Body of pancreas (tissue), 4 donors: ENCODE data around the gene S100P. TPM values are rescaled to one million over a fixed set of nuclear protein-coding genes. Genes with fewer than 3 reads are reported as not detected.
A peak's percentile ranks its signal among the peaks of the same experiment; 100 is the strongest.
"Not testable (repeated sequence)": the region's sequence is repeated elsewhere in the genome, so short reads cannot be mapped to it uniquely, and the experiment has no call there.

Experiments used
- ATAC-seq: fragments of 150-250 bp; one replicate; pipeline ENCODE4 v1.9.1; 2016
- DNase-seq, 4 donors: peaks; one replicate each; pipeline ENCODE4 v3.0.0-alpha.2; 2019
- H3K27ac ChIP-seq, 4 donors: fragments of 200-600 bp; sonication (generic); 1 replicate in 3 of 4; 2 replicates in 1 of 4; pipeline versions ENCODE4 v1.5.1 to v1.6.1; 2016 to 2019; ENCODE audit warnings: mild to moderate bottlenecking in 1 of 4, mixed read lengths in 1 of 4, moderate library complexity in 1 of 4
- H3K27me3 ChIP-seq, 2 donors: fragments of 200-600 bp; sonication (generic); one replicate each; pipeline ENCODE4 v1.6.0; 2016; ENCODE audit warnings: mild to moderate bottlenecking in 1 of 2
- H3K36me3 ChIP-seq, 2 donors: fragments of 200-600 bp; sonication (generic); replicated peaks in 1 of 2; 2 replicates each; pipeline ENCODE4 v1.5.1; 2016; ENCODE audit warnings: low read depth in 2 of 2; ENCODE audit not compliant: insufficient read depth in 1 of 2
- H3K4me1 ChIP-seq: fragments of 200-600 bp; sonication (generic); one replicate; pipeline ENCODE4 v1.6.0; 2016
- H3K4me3 ChIP-seq, 2 donors: fragments of 200-600 bp; sonication (generic); 1 replicate in 1 of 2; 2 replicates in 1 of 2; pipeline ENCODE4 v1.5.1; 2016 to 2019
- H3K9me3 ChIP-seq, 3 donors: fragments of 200-600 bp; sonication (generic); 1 replicate in 2 of 3; 2 replicates in 1 of 3; pipeline ENCODE4 v1.5.1; 2016
- CTCF ChIP-seq, 7 experiments: fragments of 450-650 bp in 4 of 7; fragments of 200-600 bp in 3 of 7; sonication (generic) in 3 of 7; IDR thresholded peaks; one replicate each; pipeline ENCODE4 v1.5.1; 2016 to 2019; ENCODE audit warnings: antibody characterized with exemption in 7 of 7
- POLR2A ChIP-seq, 3 donors: fragments of 450-650 bp; IDR thresholded peaks; one replicate each; pipeline ENCODE4 v1.6.1; 2016; ENCODE audit warnings: antibody characterized with exemption in 3 of 3, mild to moderate bottlenecking in 2 of 3
- WGBS, 2 donors: methylation state at CpG; one replicate each; pipeline ENCODE4 v1.1.5; 2017; 5-methylcytosine and 5-hydroxymethylcytosine counted together
- intact Hi-C: fragments of 100-400 bp; cut with DNase I; formaldehyde crosslinking; loops from one replicate; pipeline ENCODE4 v1.15.1; 2023
- total RNA-seq, 2 donors: library from RNA; depleted of rRNA; stranded (reverse); fragments of >200 nt; gene quantifications; one replicate each; pipeline ENCODE4 v1.1.0, GENCODE V29; 2016

S100P gene
- total RNA-seq, 2 donors from 2014 or later = 1.0 TPM; not detected in 1

- Histone ChIP-seq H3K9me3 (no peaks in the 10 kb centered on the region), H3K4me1 (no peaks in the 10 kb centered on the region), H3K36me3 (no peaks in the 10 kb centered on the region), H3K4me3 (no peak overlapping the region), H3K27ac (no peak overlapping the region), H3K27me3 (no peaks in the 10 kb centered on the region)
- ATAC-seq (no peak), DNase-seq (peak in 1 of 4 donors; percentile 0)
- TF ChIP-seq POLR2A (IDR thresholded peaks at IDR 0.05) (no peak), CTCF (IDR thresholded peaks at IDR 0.05) (no peak)
- intact Hi-C loops = no loop called here
- WGBS, 2 donors = 89 to 92% methylated on average over 8 of the region's 8 CpGs
Observed at GRCh38 chr4:6649216-6649615, 44.5 kb upstream of the S100P start.

GRCh38 chr4:6654211-6654610 lies 39.5 kb upstream of the S100P start:
- ATAC-seq = not testable (repeated sequence)

GRCh38 chr4:6655291-6655690 lies 38.4 kb upstream of the S100P start:
- H3K4me3 ChIP-seq, H3K9me3 ChIP-seq, H3K27me3 ChIP-seq, DNase-seq, H3K4me1 ChIP-seq, ATAC-seq, H3K36me3 ChIP-seq, intact Hi-C loops, H3K27ac ChIP-seq: not testable (repeated sequence)
- 75 to 91% methylated on average over 2 of the region's 2 CpGs for WGBS, 2 donors

More at GRCh38 chr4:6654211-6654610, 39.5 kb upstream of the S100P start:
- 69 to 100% methylated on average over 1 to 3 of the region's 3 CpGs for WGBS, 2 donors
- H3K4me3 ChIP-seq, H3K27me3 ChIP-seq, H3K4me1 ChIP-seq, intact Hi-C loops, H3K27ac ChIP-seq, H3K36me3 ChIP-seq, H3K9me3 ChIP-seq, DNase-seq: not testable (repeated sequence)

- no peak overlapping the region for H3K4me3 ChIP-seq
- H3K27me3 ChIP-seq = no peaks in the 10 kb centered on the region
- H3K36me3 ChIP-seq = no peaks in the 10 kb centered on the region
- H3K4me1 ChIP-seq = peaks cover 10% of the 10 kb centered on the region
- intact Hi-C loops = no loop called here
- H3K27ac ChIP-seq = no peak overlapping the region
- no peak for TF ChIP-seq POLR2A (IDR thresholded peaks at IDR 0.05)
- TF ChIP-seq CTCF (IDR thresholded peaks at IDR 0.05) = no peak
- DNase-seq = no peak
- 46 to 85% methylated on average over 2 to 5 of the region's 5 CpGs for WGBS, 2 donors
- no peak for ATAC-seq
- no peaks in the 10 kb centered on the region for H3K9me3 ChIP-seq
Observed at GRCh38 chr4:6655924-6656323, 37.8 kb upstream of the S100P start.

GRCh38 chr4:6657242-6658208 lies 36.2 kb upstream of the S100P start:
- ATAC-seq = no peak
- intact Hi-C loops = no loop called here
- Histone ChIP-seq H3K27ac (no peak overlapping the region), H3K4me1 (peaks cover 10% of the 10 kb centered on the region), H3K36me3 (no peaks in the 10 kb centered on the region), H3K4me3 (no peak overlapping the region), H3K9me3 (no peaks in the 10 kb centered on the region), H3K27me3 (no peaks in the 10 kb centered on the region)
- DNase-seq = no peak
- 71 to 78% methylated on average over 58 to 65 of the region's 65 CpGs for WGBS, 2 donors
- TF ChIP-seq POLR2A (IDR thresholded peaks at IDR 0.05) (no peak), CTCF (IDR thresholded peaks at IDR 0.05) (no peak)
